Neural cell (in vitro differentiated cells): ENCODE measurements around the gene FIBCD1.

Experiments
- EP300 ChIP-seq: fragments of 450-650 bp; conservative IDR thresholded peaks from 2 replicates; pipeline ENCODE4 v1.6.1; 2014; ENCODE audit warnings: antibody characterized with exemption, mild to moderate bottlenecking, moderate library complexity; ENCODE audit not compliant: poor library complexity, severe bottlenecking
- EZH2 ChIP-seq: fragments of 200-600, 300-800 bp; shearing (Covaris generic), sonication (generic); IDR thresholded peaks from 2 replicates; pipeline ENCODE4 v1.6.1; 2014; ENCODE audit warnings: antibody characterized with exemption, low read length, borderline replicate concordance, mild to moderate bottlenecking; ENCODE audit not compliant: insufficient read depth, poor library complexity, severe bottlenecking
- MXI1 ChIP-seq: fragments of 450-650 bp; conservative IDR thresholded peaks from 2 replicates; pipeline ENCODE4 v1.6.1; 2014; ENCODE audit warnings: antibody characterized with exemption, mild to moderate bottlenecking; ENCODE audit not compliant: poor library complexity, severe bottlenecking
- POLR2AphosphoS5 ChIP-seq: IDR thresholded peaks from 2 replicates; pipeline ENCODE4 v1.6.1; 2012
- SMC3 ChIP-seq: fragments of 450-650 bp; conservative IDR thresholded peaks from 2 replicates; pipeline ENCODE4 v1.6.1; 2014; ENCODE audit warnings: antibody characterized with exemption, mild to moderate bottlenecking, moderate library complexity; ENCODE audit not compliant: poor library complexity
- TAF1 ChIP-seq: IDR thresholded peaks from 2 replicates; pipeline ENCODE4 v1.6.1; 2012; ENCODE audit warnings: low read depth
- TF ChIP-seq, protein P1 (sequence below): fragments of 450-650 bp; IDR thresholded peaks from 2 replicates; pipeline ENCODE4 v1.5.1; 2014; ENCODE audit warnings: antibody characterized with exemption, mild to moderate bottlenecking, moderate library complexity; ENCODE audit not compliant: poor library complexity, severe bottlenecking
- TF ChIP-seq, protein P2 (sequence below): IDR thresholded peaks from 2 replicates; pipeline ENCODE4 v1.6.1; 2012; ENCODE audit warnings: borderline replicate concordance

DNA sequence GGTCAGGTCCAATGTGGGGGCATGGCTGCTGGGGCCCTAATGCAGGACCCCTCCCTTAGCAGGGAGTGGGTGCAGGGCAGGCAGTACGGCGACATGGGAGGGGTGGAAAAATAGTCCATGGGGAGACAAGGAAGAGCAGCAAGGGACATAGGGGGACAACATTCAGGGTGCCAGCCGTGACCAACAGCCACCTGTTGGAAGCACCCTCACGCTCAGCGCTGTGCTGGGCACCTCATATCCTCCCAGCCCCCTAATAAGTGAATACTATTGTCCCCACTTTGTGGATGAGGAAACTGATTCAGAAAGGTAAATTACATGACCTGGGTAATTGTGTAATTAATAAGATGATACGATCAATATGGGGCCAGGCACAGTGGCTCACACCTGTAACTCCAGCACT lies 3.0 kb upstream of the FIBCD1 start:
- TF ChIP-seq MXI1 (no peak), EZH2 (no peak), SMC3 (no peak), TAF1 (no peak), POLR2AphosphoS5 (no peak), EP300 (no peak)
- TF ChIP-seq, protein P1, sequence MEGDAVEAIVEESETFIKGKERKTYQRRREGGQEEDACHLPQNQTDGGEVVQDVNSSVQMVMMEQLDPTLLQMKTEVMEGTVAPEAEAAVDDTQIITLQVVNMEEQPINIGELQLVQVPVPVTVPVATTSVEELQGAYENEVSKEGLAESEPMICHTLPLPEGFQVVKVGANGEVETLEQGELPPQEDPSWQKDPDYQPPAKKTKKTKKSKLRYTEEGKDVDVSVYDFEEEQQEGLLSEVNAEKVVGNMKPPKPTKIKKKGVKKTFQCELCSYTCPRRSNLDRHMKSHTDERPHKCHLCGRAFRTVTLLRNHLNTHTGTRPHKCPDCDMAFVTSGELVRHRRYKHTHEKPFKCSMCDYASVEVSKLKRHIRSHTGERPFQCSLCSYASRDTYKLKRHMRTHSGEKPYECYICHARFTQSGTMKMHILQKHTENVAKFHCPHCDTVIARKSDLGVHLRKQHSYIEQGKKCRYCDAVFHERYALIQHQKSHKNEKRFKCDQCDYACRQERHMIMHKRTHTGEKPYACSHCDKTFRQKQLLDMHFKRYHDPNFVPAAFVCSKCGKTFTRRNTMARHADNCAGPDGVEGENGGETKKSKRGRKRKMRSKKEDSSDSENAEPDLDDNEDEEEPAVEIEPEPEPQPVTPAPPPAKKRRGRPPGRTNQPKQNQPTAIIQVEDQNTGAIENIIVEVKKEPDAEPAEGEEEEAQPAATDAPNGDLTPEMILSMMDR, result no peak
- TF ChIP-seq, protein P2, sequence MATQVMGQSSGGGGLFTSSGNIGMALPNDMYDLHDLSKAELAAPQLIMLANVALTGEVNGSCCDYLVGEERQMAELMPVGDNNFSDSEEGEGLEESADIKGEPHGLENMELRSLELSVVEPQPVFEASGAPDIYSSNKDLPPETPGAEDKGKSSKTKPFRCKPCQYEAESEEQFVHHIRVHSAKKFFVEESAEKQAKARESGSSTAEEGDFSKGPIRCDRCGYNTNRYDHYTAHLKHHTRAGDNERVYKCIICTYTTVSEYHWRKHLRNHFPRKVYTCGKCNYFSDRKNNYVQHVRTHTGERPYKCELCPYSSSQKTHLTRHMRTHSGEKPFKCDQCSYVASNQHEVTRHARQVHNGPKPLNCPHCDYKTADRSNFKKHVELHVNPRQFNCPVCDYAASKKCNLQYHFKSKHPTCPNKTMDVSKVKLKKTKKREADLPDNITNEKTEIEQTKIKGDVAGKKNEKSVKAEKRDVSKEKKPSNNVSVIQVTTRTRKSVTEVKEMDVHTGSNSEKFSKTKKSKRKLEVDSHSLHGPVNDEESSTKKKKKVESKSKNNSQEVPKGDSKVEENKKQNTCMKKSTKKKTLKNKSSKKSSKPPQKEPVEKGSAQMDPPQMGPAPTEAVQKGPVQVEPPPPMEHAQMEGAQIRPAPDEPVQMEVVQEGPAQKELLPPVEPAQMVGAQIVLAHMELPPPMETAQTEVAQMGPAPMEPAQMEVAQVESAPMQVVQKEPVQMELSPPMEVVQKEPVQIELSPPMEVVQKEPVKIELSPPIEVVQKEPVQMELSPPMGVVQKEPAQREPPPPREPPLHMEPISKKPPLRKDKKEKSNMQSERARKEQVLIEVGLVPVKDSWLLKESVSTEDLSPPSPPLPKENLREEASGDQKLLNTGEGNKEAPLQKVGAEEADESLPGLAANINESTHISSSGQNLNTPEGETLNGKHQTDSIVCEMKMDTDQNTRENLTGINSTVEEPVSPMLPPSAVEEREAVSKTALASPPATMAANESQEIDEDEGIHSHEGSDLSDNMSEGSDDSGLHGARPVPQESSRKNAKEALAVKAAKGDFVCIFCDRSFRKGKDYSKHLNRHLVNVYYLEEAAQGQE, result no peak
